SW 1271 (cell line): Measurements from ENCODE around the gene PTPN1.
"Not testable (repeated sequence)": the region's sequence is repeated elsewhere in the genome, so short reads cannot be mapped to it uniquely, and the experiment has no call there.

ENCODE experiments used
- DNase-seq, 2 experiments: peaks; one replicate each; lab custom pipeline; 2025; lab: John Stamatoyannopoulos, UW

The PTPN1 gene

DNA sequence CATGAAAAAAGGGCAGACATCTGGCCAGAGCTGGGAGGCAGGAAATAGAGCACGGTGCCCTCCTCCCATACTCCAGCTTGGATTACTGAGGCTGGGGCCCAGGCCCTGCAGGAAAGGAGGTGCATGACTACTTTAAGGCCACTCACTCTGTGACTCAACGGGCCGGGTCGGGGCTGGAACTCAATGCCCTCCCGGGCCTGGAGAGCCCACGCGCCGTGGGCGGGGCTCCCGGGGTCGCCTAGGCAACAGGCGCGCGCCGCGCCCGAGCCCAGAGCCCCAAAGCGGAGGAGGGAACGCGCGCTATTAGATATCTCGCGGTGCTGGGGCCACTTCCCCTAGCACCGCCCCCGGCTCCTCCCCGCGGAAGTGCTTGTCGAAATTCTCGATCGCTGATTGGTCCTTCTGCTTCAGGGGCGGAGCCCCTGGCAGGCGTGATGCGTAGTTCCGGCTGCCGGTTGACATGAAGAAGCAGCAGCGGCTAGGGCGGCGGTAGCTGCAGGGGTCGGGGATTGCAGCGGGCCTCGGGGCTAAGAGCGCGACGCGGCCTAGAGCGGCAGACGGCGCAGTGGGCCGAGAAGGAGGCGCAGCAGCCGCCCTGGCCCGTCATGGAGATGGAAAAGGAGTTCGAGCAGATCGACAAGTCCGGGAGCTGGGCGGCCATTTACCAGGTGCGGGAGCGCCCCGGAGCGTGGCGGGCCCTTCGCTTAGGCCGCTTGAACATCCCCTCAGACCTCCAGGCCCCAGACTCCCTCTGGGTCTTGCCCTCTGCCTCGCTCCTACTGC is at the start of gene PTPN1:
PTPN1 (plus strand) TSS at position 461 of the 783 bp plus-strand sequence; CDS start at position 606, 145 bp downstream.
- DNase-seq, result peak; percentile 99

DNA sequence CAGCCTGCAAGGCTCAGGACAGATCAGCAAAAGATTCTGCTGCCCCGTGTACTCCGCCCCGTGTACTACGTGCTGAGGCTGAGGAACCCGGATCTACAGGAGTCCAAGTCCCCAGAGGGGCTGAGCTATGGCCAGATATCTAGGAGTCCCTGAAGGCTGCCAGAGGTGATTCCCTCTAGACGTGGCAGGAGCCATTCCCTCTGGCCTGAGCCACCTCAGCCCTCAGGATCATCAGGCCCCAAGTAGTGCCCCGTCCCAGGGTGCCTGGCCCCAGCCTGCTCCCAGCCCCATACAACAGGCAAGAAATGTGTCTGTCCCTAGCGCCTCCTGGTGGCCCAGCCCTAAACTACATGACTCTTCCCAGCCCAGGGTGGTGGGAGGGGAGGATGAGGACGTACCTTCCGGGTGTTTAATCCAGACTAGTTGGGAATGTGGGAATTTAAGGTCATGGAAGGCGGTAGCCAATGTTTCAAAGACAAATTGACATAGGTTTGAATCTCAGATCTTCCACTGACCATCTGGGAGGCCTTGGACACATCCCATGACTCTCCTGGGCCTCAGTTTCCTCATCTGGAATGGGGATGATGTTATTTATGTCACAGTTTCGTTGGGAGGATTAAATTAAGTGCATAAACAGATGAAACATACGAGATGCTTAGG is 49.4 kb upstream of the PTPN1 start:
- peak; percentile 57 to 82 for DNase-seq

DNA sequence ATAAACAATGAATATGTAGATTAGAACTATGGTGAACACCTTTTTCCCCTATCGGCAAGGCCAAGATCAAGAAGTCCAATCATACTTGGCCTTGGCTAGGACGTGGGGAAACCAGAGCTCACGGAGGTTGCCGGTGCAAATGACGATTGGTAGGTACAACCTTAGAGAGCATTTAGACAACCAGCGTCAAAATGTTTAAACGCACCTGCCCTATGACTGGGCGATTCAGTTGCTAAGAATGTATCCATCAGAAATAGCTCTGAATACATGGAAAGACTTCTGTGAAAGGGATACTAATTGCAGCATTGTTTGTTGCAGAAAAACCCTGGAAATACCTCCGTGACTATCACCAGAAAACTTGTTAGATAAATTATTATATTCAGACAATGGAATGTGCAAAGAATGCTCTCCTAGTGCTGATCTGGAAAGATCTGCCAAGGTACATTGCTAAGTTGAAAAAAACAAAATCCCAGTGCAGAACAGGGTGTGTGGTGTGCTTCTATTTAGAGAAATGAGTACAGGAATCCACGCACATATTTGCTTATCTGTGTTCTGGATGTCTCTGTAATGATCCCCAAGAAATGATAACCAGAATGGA is 48.0 kb upstream of the PTPN1 start:
- no peak for DNase-seq

DNA sequence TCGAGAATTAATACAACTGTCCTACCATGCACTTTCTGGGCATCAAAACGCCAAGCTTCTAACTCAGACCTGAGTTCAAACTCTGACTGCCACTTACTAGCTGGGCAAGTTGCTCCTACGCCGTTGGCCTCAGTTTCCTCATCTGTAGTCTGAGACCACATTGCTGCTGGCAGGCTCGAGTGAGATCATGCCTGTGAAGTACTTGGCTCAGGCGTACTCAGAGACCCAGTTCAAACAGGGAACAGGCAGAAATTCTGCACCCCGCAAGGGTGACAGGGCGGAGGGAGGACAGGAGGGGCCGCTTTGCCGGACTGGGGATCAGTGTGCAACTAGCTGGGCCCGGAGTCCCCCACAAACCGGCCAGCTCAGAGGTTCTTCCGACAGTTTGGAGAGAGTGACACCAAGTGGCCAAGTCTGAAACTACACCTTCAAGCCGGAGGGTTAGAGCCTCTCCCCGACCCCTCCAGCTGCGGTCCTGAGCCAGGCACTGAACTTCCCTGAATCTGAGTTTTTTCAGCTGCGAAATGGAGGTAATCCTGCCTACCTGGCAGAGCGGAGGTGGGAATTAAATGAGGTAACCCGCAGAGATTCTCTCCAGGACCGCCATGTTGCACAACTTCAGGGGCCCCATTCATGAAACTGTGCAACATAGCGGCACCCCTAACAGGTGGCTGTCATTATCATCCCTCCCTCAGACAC is 46.0 kb upstream of the PTPN1 start:
- peak; percentile 35 to 49 for DNase-seq

DNA sequence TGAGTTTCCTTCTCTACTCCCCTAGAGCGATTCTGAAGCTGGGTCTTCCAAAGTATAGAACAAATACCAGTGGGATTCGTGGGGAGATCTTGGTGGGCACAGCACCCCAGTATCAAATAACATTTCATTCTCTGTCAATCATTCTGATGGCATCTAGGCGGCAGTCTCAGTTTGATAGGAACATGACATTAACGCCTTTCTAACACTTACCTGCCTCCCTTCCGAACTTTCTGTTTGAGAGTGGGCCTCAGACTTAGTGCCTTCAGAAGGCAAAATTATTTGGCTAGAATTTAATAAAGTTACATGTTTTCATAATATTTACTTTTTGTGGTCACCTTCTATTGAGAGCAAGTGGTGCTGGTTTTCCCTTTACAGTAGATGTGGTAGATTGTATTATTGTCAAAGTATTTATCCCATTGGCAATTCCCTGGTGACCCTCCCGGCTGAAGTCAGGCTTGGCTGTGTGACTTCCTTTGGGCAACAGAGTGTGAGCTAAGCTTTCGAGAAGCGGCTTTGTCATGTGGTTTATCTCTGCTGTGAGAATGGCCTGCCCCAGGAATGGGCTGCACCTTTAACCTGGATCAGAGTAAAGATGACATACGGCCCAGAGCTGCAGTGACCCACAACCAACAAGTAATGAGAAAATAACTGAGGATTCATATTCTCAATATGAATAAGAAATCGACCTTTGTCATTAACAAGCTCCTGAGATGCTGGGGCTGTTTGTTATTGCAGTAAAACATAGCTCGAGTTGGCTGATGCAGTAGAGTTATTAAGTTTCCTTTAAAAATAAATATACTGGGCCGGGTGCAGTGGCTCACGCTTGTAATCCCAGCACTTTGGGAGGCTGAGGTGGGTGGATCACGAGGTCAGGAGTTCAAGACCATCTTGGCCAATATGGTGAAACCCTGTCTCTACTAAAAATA is 45.2 kb upstream of the PTPN1 start:
- no peak for DNase-seq

DNA sequence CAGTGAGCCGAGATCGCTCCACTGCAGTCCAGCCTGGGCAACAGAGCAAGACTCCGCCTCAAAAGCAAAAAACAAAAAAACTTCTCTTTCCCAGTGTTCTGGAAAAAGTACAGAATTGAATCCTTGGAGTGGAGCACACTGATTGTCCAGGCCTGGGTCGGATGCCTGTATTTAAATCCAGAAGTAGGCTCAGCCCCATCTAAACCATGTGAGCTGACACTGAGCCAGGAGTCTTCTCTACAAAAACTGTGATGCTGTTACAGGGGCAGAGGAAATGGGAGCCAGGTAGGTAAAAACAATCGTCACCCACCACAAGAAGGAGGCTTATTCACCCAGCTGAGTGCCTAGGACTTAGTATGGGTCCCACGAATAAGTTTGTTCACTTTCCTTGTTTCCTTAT is 43.0 kb upstream of the PTPN1 start:
- DNase-seq, result no peak

DNA sequence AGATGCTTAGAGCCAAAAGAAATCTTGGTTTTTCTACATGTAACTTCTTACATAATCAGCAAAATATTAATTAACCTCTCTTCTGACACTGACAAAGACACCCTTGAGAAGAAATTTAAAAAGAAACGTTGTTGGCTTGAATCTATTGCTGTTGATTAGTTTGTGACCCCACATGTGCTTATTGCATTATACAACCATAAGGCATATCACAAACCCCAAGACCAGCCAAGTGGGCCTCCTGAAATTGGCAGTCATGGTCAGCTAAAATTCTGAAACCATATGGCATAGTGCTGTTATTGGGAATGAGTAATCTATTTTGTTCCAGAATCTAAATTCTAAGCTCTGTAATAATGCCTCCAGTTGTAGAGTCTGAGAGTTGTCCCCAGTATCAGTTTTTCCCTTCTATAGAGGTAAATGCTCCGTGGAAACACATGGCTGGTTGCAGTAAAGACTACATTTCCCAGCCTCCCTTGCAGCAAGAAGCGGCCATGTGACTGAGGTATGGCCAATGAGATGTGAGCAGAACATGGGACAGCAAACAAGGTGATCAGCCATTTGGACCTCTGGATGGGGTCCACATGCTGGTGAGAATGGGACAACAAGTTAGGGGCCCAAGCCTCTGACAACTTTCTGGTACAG is 42.3 kb upstream of the PTPN1 start:
- peak in 1 of 2 experiments; percentile 59 for DNase-seq

DNA sequence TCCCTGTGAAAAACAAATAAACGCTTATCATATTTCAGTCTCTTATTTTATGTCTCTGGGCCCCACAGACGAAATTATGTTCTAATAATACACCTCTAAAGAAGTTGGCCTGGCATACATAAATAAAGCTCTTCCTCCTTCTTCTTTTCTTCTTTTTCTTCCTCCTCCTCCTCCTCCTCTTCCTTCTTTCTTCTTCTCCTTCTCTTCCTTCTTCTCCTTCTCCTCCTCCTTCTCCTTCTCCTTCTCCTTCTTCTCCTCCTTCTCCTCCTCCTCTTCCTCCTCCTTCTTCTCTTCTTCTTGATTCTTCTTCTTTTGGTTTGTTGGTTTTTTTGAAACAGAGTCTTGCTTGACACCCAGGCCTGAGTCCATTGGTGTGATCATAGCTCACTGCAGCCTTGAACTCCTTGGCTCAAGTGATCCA is 41.8 kb upstream of the PTPN1 start:
- DNase-seq, result no peak

DNA sequence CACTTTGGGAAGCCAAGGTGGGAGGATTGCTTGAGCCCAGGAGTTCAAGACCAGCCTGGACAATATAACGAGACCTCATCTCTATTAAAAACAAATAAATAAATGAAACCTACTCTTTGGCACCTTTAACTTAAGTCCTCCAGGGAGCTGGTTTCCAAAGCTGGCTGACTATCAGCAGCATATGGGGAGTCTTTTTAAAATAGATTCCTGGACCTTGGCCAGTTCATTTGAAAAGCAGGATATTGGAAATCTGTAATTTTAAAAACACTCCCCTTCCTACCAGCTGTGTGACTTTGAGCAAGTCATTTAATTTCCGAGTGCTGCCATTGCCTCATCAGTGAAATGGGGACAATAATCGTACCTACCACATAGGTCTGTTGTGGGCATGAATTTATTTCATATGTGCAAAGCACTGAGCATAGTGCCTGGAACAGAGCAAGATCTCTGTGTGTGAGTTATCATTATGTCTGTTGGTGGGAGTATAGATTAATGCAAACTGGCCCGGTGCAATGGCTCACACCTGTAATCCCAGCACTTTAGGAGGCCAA is 40.9 kb upstream of the PTPN1 start:
- DNase-seq, result no peak

DNA sequence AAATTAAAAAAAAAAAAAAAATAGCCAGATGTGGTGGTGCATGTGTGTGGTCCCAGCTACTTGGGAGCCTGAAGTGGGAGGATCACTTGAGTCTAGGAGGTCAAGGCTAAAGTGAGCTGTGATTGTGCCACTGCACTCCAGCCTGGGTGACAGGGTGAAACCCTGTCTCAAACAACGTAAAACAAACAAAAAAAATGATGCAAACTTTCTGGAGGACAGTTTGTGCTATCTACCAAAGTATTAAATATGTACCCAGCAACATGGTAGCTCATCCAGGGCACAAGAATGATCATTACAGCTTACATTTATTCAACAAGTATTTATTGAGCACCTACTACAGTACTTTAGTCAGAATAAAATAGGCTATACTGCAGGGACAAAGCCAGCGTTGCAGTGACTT is 40.4 kb upstream of the PTPN1 start:
- no peak for DNase-seq

DNA sequence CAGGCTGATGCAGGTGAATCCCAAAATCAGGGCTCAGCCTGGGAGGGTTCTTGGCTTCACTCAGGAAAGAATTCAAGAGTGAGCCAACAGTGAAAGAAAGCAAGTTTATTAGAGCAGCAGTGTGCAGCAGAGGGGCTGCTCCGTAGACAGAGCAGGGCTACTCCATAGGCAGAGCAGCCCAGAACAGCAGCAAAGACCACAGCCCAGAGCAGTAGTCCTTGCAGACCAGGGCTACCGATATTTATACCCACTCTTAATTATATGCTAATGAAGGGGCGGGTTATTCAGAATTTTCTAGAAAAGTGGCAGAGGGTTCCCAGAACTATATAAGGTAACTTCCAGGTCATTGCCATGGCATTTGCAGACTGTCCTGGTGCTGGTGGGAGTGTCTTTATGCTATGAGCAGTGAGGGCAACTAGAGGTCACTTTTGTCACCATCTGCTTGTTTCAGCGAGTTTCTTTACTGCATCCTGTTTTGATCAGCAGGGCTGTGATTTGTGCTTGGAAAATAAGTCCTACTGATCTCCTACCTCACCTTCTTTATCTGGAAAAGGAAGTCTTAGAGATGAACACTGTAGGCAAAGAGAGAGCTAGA is 39.8 kb upstream of the PTPN1 start:
- no peak for DNase-seq

DNA sequence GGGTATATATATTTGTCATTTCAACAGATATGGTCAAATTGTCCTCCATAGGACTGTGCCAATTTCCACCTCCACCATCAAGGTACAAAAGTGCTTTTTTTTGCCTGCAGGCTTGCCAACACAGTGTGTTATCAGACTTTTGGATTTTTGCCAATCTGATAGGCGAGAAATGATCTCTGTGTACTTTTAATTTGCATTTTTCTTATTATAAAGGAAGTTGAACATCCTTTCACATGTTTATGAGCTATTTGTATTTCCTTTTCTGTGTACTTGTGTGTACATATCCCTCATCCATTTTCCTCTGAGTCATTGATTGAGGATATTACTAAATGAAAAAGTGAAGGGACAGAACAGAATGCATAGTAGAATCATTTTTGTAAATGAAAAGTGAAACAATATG is 39.0 kb upstream of the PTPN1 start:
- no peak for DNase-seq

DNA sequence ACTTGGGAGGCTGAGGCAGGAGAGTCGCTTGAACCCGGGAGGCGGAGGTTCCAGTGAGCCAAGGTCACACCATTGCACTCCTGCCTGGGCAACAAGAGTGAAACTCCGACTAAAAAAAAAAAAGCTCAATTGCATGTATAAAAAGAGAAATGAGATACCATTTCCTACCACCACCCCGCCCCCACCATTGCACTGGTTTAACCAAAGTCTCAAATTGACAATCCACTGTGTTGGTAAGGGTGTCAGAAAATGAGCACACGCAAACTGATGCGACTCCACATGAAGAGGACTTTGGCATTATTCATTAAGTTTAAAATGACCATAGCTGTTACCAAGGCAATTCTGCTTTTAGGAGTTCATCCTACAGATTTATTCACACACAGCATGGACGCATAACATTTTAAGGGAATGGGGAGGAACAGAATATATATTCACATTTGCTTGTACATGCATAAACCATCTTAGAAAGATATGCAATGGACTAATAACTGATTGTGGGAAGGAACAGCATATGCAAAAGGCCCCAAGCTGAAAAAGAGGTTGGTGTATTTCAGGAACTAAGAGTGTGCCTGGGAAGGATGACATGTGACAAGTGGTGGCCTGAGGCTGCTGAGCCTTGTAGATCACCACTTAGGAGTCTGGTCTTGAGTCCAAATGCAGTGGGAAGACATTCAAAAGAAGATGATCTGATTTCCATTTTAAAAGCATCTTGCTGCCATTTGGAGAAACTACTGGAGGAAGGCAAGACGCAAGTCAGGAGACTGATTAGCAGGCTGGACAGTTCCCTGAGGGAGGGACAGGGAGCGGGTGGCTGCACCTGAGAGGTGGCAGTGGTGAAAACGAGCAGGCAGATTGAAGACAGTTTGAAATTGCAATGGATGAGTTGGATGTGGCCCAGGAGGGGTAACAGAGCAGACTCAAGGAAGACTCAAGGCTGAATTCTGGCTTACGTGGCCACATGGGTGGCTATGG is 37.2 kb upstream of the PTPN1 start:
- DNase-seq, result no peak

DNA sequence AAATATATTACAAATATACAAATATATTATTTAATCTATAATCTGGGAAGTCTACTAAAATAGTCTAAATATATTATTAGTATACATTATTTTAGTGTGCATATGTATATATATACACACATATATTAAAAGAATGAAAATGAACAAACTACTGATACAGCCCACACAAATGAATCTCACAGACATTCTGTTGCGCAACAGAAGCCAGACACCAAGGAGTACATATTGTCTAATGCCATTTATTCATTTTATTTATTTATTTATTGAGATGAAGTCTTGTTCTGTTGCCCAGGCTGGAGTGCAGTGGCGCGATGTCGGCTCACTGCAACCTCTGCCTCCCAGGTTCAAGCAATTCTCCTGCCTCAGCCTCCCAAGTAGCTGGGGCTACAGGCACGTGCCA is 35.8 kb upstream of the PTPN1 start:
- not testable (repeated sequence) for DNase-seq

DNA sequence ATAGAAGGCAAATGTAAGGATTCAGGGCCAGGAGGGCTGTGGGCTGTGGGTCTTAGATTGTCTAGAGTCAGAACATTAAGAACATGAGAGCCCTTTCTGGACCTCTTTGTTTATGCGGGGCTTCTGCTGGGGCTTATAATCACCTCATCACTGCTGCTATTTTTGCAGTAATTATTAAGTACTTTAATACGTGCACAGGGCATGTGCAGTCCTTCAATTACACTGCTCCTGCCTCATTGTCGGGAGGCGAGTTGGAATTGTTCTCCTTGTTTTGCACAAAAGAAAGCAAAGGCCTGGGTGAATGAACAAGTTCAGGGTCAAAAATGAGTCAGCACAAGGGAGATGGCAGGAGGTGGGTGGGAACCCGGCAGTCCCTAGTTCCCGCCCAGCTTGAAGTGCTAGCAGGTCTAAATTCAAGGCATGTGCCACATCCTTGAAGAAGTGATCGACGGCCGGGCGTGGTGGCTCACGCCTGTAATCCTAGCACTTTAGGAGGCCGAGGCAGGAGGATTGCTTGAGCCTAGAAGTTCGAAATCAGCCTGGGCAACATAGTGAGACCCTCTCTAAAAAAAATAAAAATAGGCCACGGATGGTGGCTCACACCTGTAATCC is 34.4 kb upstream of the PTPN1 start:
- DNase-seq, result no peak

DNA sequence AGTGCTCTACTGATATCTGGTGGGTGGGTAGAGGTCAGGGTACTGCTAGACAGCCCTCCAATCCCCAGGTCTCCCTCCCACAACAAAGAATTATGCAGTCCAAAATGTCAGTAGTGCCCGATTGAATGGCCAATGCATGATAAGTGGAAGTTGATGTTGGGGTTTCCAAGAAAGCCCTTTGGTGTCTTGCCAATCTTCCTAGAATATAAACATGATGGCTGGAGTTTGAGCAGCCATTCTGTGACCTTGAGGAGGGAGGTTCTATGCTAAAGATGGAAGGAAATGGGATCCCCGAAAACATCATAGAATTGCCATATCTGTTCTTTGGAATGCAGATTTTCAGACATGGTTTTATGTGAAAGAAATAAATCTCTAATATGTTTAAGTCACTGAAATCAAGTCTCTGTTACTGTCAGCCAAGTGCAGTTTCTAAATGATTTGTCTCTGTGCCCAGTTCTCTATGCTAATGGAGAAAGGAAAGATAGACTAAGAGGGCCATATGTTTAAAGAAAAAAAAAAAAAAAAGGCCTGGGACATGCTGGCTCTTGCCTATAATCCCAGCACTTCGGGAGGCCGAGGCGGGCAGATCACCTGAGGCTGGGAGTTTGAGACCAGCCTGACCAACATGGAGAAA is 32.8 kb upstream of the PTPN1 start:
- no peak for DNase-seq

DNA sequence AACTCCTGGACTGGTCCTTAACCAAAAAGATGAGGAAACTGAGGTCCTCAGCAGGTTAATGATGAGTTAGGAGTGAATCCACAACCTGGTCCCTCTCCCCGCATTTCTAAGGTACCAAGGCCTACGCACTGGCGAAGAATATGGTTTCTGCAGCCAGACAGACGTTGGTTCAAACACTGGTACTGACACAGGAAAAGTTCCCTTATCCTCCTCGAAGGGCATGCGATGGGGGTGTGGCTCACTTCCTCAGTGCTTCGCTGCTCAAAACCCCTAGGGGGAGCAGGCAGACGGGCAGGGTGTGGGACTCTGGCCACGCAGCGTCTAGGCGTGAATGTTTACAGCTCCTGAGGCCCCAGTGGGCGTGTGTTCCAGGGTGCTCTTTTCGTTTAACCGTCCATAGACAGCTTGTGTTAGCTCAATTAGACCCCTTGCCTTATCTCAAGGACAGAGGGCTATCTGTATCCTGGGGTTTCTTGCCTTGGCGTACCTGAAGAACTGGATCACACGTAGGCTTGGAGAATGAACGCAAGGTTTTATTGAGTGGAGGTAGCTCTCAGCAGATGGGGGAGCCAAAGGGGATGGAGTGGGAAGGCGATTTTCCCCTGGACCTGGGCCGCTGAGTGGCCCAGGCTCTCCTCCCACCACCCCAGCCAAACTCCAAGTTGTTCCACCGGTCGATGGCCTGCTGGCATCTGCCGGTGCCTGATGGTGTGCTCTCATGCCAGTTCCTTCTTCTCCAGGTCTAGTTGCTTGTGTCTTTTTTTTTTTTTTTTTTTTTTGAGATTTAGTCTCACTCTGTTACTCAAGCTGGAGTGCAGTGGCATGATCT is 31.8 kb upstream of the PTPN1 start:
- DNase-seq, result peak; percentile 16 to 28
